ENCODE results near the gene AGBL1. TPM values are rescaled to one million over a fixed set of nuclear protein-coding genes. Genes with fewer than 3 reads are reported as not detected.

Gene AGBL1
- total RNA-seq, 1 experiment from 2014 or later, result not detected

DNA sequence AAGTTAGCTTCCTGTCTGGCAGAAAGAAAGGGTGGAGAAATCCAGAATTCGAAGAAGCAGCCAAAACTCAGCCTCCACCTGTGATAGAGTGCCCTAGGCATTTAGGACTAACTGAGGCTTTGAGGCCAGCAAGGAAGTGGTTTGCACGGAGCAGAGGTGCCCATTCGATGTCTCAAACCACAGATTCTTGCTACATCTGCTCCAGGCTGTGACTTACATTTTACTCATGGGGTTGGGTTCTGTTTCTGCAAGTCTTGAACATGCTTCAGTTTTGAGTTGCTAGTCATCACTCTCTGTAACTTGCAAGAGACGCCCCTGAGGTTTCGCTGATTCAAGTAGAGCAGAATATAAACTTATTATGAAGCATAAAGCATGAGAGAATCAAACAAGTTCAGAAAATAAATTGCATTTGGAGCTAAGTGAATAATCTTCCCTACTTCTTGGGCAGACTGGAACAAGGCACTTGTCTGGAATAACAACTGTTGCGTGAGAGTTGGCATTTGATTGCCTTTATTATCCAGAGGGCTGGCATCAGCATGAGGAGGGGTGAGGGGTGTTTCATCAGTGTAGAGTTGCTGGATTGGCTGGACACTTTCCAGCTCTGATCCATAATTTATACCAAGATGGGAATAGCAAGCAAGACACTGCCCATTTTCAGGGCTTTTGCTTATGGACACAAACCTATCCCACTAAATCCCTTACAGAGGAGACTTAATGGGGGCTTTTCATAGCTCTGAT is 256.5 kb downstream of the AGBL1 start:
- no peaks in the 10 kb centered on the region for H3K27me3 Mint-ChIP-seq (ENCODE audit: low read depth)
- Histone ChIP-seq H3K27ac (ENCODE audit: insufficient read length, low read depth, low read length) (no peak overlapping the region), H4K20me1 (ENCODE audit: control insufficient read depth, insufficient read depth, insufficient read length) (no peaks in the 10 kb centered on the region), H3K4me1 (ENCODE audit: insufficient read depth, low read length) (no peaks in the 10 kb centered on the region), H4K91ac (ENCODE audit: insufficient read length, low read depth, low read length) (no peak overlapping the region), H2BK20ac (ENCODE audit: low read depth, low read length, poor library complexity, severe bottlenecking) (no peak overlapping the region), H4K8ac (replicated peaks; ENCODE audit: insufficient read length, low read depth, low read length) (no peak overlapping the region), H2AFZ (ENCODE audit: low read length) (no peak overlapping the region), H3K9ac (ENCODE audit: extremely low read depth, insufficient read length, low read length) (no peak overlapping the region), H2BK12ac (ENCODE audit: insufficient read length, low read depth, low read length) (no peak overlapping the region), H2AK5ac (ENCODE audit: insufficient read length, low read length) (no peak overlapping the region), H2BK5ac (ENCODE audit: insufficient read length, low read length) (no peak overlapping the region), H3T11ph (ENCODE audit: low read length) (no peak overlapping the region), H3K79me1 (ENCODE audit: insufficient read depth, low read depth, low read length, poor library complexity, severe bottlenecking) (no peaks in the 10 kb centered on the region), H3K79me2 (ENCODE audit: insufficient read depth, low read length) (no peaks in the 10 kb centered on the region), H3K9me3 (ENCODE audit: control insufficient read depth, low read depth, low read length) (no peaks in the 10 kb centered on the region), H3K14ac (ENCODE audit: insufficient read depth, low read length) (no peak overlapping the region), H2BK120ac (ENCODE audit: low read depth, low read length, poor library complexity, severe bottlenecking) (no peak overlapping the region), H3K23ac (ENCODE audit: insufficient read length, low read depth, low read length) (no peak overlapping the region), H3K23me2 (ENCODE audit: insufficient read length, low read depth, low read length, poor library complexity, severe bottlenecking) (no peaks in the 10 kb centered on the region), H3K4me2 (ENCODE audit: insufficient read depth, insufficient read length, low read length) (no peak overlapping the region), H3K18ac (ENCODE audit: insufficient read length, low read depth, low read length) (no peak overlapping the region), H3K56ac (ENCODE audit: insufficient read length, low read depth, low read length) (no peak overlapping the region), H2BK15ac (ENCODE audit: low read depth, low read length) (no peak overlapping the region), H3K4ac (ENCODE audit: low read depth, low read length) (no peak overlapping the region), H4K5ac (ENCODE audit: insufficient read length, low read depth, low read length) (no peak overlapping the region), H3K27me3 (ENCODE audit: insufficient read depth, low read length) (no peaks in the 10 kb centered on the region)
- DNase-seq, result no peak
- TF ChIP-seq, protein P1, sequence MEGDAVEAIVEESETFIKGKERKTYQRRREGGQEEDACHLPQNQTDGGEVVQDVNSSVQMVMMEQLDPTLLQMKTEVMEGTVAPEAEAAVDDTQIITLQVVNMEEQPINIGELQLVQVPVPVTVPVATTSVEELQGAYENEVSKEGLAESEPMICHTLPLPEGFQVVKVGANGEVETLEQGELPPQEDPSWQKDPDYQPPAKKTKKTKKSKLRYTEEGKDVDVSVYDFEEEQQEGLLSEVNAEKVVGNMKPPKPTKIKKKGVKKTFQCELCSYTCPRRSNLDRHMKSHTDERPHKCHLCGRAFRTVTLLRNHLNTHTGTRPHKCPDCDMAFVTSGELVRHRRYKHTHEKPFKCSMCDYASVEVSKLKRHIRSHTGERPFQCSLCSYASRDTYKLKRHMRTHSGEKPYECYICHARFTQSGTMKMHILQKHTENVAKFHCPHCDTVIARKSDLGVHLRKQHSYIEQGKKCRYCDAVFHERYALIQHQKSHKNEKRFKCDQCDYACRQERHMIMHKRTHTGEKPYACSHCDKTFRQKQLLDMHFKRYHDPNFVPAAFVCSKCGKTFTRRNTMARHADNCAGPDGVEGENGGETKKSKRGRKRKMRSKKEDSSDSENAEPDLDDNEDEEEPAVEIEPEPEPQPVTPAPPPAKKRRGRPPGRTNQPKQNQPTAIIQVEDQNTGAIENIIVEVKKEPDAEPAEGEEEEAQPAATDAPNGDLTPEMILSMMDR (conservative IDR thresholded peaks at IDR 0.05), result no peak
- no CpG with 5 or more reads among the region's 6 CpGs for WGBS (ENCODE audit: extremely low coverage, insufficient read length, low lambda C conversion rate)
- no peaks in the 10 kb centered on the region for H3K4me1 Mint-ChIP-seq
- no peaks in the 10 kb centered on the region; a peak in 2 of 7 replicates for H3K36me3 Mint-ChIP-seq (ENCODE audit: insufficient read depth in 1 of 3, low read depth in 3 of 3)
- H3K27ac Mint-ChIP-seq, result no peak overlapping the region
- H3K9me3 Mint-ChIP-seq, result peaks cover 3 to 5% of the 10 kb centered on the region in 2 experiments; a peak in 2 of 5 replicates
- H3K4me3 Mint-ChIP-seq, result no peak overlapping the region

All from H9 (cell line).